ENCODE measurements around the gene UTF1.

- no peak for TF ChIP-seq CTCF (IDR thresholded peaks at IDR 0.05)
- TF ChIP-seq POLR2A (IDR thresholded peaks at IDR 0.05): no peak
These were observed 5.3 kb downstream of the UTF1 start for GRCh38 chr10:133235265-133235855.
